HL-60 (cell line): ENCODE data around the gene SLC6A6.

Experiments used
- GABPA ChIP-seq: IDR thresholded peaks from 2 replicates; pipeline ENCODE4 v1.6.1; 2012; ENCODE audit warnings: low read depth
- POLR2AphosphoS5 ChIP-seq: IDR thresholded peaks from 2 replicates; pipeline ENCODE4 v1.6.1; 2012; ENCODE audit warnings: low read depth
- TF ChIP-seq, protein P1 (sequence below): IDR thresholded peaks from one replicate; pipeline ENCODE4 v1.5.1; 2011; ENCODE audit warnings: low read length, control low read depth, inconsistent platforms; ENCODE audit not compliant: insufficient read depth

DNA sequence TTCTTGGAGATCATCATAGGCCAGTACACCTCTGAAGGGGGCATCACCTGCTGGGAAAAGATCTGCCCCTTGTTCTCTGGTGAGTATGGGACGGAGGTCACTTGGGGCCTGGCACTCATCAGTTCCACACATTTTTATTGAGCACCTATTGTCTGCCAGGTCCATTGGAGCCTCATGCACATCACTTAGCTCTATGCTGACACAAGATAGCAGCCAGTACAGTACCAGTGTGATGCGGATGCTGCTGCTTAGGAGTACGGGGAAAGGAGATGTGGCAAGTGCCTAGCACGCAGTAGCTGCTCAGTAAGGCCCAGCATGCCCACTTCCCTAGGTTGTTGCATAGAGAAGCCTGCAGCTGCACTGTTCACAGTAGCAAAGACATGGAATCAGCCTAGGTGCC is 43.4 kb downstream of the SLC6A6 start:
- TF ChIP-seq, protein P1, sequence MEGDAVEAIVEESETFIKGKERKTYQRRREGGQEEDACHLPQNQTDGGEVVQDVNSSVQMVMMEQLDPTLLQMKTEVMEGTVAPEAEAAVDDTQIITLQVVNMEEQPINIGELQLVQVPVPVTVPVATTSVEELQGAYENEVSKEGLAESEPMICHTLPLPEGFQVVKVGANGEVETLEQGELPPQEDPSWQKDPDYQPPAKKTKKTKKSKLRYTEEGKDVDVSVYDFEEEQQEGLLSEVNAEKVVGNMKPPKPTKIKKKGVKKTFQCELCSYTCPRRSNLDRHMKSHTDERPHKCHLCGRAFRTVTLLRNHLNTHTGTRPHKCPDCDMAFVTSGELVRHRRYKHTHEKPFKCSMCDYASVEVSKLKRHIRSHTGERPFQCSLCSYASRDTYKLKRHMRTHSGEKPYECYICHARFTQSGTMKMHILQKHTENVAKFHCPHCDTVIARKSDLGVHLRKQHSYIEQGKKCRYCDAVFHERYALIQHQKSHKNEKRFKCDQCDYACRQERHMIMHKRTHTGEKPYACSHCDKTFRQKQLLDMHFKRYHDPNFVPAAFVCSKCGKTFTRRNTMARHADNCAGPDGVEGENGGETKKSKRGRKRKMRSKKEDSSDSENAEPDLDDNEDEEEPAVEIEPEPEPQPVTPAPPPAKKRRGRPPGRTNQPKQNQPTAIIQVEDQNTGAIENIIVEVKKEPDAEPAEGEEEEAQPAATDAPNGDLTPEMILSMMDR: no peak
- no peak for TF ChIP-seq POLR2AphosphoS5
- no peak for TF ChIP-seq GABPA
